Measurements from ENCODE around the gene SUFU.

GRCh38 chr10:102527546-102527945 is 23.8 kb downstream of the SUFU start:
- TF ChIP-seq SUZ12 (IDR thresholded peaks at IDR 0.05; ENCODE audit: extremely low read depth, insufficient read depth, insufficient read length) (no peak), ZNF274 (IDR thresholded peaks at IDR 0.05; ENCODE audit: low read depth, low read length) (no peak)
